ENCODE results near the gene SEZ6.
A peak's percentile ranks its signal among the peaks of the same experiment; 100 is the strongest.

SEZ6 gene

DNA sequence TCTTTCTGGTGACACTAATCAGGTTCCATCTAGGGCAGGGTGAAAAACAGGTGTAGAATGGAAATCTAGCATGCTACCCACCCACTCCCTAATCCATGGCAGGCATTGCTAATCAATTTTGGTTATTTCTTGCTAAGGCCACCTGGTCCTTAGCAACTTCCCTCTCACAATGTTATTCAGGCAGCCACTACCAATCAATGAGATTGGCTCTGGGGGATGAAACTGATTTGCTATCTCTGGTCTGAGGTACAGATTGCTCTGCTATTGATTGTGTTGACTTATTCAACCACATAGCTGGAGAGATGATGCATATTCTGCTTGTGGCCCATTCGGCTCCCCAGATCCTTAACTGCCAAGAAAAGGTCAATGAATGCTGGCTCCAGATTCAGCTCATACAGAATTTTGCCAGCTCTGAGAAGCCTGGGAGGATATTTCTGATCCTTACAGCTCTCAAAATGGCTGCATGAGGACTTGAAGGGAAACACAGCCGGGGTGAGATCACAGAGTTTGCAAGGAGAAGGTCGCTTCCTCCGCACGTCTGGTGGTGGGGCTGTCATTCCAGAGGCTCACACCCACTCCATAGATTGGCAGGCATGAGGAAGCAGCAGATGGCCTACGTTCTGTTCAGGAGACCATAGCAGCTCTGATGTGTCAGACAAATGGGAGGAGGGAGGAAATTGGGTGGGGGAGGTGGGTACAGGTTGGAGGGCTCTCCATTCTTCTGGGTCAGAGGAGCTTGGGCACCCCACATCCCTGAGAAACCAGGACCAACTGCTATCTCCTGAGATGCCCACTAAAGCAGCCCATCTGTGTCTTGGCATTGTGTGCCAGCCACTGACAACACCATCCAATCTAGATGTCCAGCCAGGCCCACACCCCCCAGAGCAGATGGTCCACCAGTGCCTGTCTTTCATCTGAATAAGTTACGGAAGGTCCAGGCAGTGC is 22.3 kb downstream of the SEZ6 start:
- Histone ChIP-seq H4K20me1 (no peaks in the 10 kb centered on the region), H3K9me3 (no peaks in the 10 kb centered on the region), H3K27ac (peak overlapping the region; percentile 84), H3K4me1 (peaks cover 89% of the 10 kb centered on the region), H3K27me3 (no peaks in the 10 kb centered on the region), H3K4me2 (peak overlapping the region; percentile 94), H3K9ac (peak overlapping the region; percentile 64; the same call in 1 of the 2 replicates), H3K4me3 (no peak overlapping the region), H3K36me3 (no peaks in the 10 kb centered on the region)
- TF ChIP-seq Cebpa-rat (IDR thresholded peaks at IDR 0.05), result no peak

DNA sequence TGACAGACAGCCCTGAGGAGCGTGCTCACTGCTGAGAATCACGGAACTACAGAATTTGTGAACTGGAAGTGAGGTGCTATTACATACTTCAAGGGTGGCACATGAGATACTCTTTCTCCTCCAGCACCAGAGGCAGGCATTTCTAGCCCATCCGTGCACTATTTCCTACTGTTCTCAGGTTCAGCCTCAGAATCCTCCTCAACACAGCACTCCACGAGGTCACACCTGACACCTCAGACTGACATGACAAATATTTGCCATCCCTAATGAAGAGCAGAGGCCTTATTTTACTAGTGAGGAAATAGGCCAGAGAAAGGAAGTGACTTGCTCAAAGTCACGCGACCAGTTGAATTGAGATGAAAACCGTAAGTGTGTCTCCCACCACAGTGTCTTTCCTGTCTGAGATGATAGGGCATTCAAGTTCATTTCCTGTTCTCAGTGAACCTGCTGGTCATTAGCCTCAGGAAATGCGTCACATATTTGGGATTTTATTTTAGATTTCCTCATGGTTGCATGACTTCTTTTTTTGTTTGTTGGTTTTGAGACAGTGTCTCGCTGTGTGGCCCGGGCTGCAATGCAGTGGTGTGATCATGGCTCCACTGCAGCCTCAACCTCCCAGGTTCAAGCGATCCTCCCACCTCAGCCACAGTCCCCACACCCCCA is 23.6 kb downstream of the SEZ6 start:
- TF ChIP-seq Cebpa-rat (IDR thresholded peaks at IDR 0.05), result no peak
- H3K27me3 ChIP-seq, result no peaks in the 10 kb centered on the region
- H3K4me2 ChIP-seq, result peak overlapping the region; percentile 94
- 0 out of 2 replicates have a peak overlapping the region, but pooled peaks have one; percentile 5 for H3K4me3 ChIP-seq
- H3K9me3 ChIP-seq, result no peaks in the 10 kb centered on the region
- peaks cover 95% of the 10 kb centered on the region for H3K4me1 ChIP-seq
- peak overlapping the region; percentile 64; the same call in 1 of the 2 replicates for H3K9ac ChIP-seq
- H4K20me1 ChIP-seq, result no peaks in the 10 kb centered on the region
- no peaks in the 10 kb centered on the region for H3K36me3 ChIP-seq
- H3K27ac ChIP-seq, result peak overlapping the region; percentile 84

DNA sequence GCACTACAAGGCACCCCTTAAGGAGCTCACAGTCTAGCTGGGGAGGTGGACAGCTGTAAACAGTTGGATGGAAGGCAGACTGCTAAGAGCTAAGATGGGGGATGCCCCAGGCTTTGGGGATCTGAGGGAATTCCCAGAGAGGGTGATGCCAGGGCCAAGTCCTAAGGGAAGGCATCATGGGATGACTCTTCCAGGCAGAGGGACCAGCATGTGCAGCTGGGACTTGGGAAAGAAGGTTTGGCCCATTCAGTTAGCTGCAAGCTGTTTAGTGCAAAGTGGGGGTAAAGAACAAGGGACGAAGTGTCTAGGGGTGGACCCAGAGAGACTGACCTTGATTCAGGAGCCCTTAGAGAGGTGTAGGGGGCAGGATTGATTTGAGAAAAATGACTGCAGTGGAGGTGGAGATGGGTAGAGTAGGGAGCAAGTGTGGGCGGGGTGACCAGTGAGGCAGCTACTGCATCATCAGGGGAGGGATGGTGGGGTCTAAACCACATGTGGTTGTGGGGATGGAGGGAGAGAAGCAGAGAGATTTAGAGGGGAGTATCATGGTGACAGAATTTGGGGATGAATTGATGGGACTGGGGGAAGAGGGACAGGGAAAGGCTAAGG is 27.4 kb downstream of the SEZ6 start:
- H4K20me1 ChIP-seq, result no peaks in the 10 kb centered on the region
- no peaks in the 10 kb centered on the region for H3K36me3 ChIP-seq
- peak overlapping the region; percentile 74 for H3K27ac ChIP-seq
- no peak for TF ChIP-seq Cebpa-rat (IDR thresholded peaks at IDR 0.05)
- H3K9me3 ChIP-seq, result no peaks in the 10 kb centered on the region
- H3K9ac ChIP-seq, result no peak overlapping the region
- peaks cover 84% of the 10 kb centered on the region for H3K4me1 ChIP-seq
- H3K27me3 ChIP-seq, result no peaks in the 10 kb centered on the region
- H3K4me3 ChIP-seq, result no peak overlapping the region
- H3K4me2 ChIP-seq, result peak overlapping the region; percentile 83

DNA sequence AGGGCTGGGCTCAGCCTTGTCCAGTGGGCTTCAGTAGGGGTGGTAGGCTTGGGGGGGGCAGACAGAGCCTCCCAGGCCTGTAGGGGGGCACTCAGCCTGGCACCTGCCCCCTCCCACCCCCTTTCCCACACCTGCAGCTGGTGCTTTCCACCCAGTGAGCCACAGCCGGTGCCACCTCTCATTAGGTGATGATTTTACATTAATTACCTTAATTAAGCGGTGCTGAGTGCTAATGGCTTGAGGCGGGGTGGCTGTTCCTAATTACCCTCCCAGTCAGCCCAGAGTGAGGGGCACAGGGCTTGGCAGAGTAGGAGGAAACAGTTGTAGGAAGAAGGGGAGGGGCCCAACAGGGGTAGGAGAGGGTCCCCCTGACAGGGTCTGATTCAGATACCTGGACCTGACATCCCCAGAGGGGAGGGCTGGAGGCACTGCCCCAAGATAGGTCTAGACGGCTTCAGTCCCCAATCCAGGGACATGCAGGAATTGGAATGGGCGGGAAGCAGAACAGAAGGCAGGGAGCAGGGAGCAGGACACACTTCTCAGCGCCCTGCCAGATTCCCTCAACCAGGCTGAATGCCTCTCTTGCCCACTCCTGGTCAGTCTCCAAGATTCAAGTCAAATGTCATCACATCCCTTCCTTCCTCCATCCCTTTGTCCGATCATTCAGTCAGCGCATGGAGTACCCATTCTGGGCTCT is 28.0 kb downstream of the SEZ6 start:
- peak overlapping the region; percentile 48; the same call in 1 of the 2 replicates for H3K9ac ChIP-seq
- no peak overlapping the region for H3K4me3 ChIP-seq
- TF ChIP-seq Cebpa-rat (IDR thresholded peaks at IDR 0.05), result no peak
- no peaks in the 10 kb centered on the region for H3K27me3 ChIP-seq
- peaks cover 82% of the 10 kb centered on the region for H3K4me1 ChIP-seq
- H4K20me1 ChIP-seq, result no peaks in the 10 kb centered on the region
- no peaks in the 10 kb centered on the region for H3K9me3 ChIP-seq
- H3K4me2 ChIP-seq, result peak overlapping the region; percentile 83
- no peaks in the 10 kb centered on the region for H3K36me3 ChIP-seq
- H3K27ac ChIP-seq, result peak overlapping the region; percentile 74

DNA sequence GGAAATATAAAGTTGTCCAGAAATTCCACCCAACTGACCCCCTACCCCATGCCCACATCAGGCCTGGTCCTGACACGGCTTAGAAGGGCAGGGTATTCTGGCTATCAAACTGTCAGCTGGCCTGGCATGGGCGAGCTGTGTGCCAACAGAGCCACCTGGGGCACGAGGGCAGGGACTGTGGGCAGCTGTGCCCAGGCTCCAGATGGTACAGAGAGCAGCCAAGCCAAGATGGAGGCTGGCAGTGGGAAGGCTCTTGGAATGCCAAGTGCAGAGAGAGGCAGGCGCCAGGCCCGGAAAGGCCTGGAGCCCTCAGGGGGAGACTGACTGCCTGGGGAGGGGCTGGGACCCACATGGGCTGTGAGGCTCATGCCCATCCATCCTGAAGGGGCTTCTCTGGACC is 30.2 kb downstream of the SEZ6 start:
- Histone ChIP-seq H3K9me3 (no peaks in the 10 kb centered on the region), H4K20me1 (no peaks in the 10 kb centered on the region), H3K36me3 (no peaks in the 10 kb centered on the region), H3K4me3 (no peak overlapping the region), H3K4me1 (peaks cover 67% of the 10 kb centered on the region), H3K27ac (peak overlapping the region; percentile 50; the same call in 1 of the 2 replicates), H3K9ac (no peak overlapping the region), H3K4me2 (no peak overlapping the region), H3K27me3 (no peaks in the 10 kb centered on the region)
- no peak for TF ChIP-seq Cebpa-rat (IDR thresholded peaks at IDR 0.05)

DNA sequence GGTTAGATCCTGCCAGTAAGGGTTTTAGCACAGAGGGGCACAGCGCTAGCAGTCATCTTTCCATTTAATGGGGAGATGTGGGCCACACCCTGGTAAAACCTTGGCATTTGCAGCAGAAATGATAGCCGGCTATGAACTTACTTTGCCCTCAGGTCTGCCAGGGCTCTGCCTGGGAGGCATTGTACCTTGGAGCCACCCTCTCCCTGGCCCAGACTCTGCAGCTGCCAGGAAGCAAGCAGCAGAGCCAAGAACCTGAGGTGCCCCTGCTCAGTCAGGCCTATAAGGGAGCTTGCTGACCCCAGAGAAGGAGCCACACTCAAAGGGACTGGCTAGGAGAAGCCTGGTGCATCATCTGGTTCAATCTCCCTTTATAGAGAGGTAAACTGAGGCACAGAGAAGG is 30.8 kb downstream of the SEZ6 start:
- Histone ChIP-seq H3K27me3 (no peaks in the 10 kb centered on the region), H3K4me3 (no peak overlapping the region), H3K27ac (no peak overlapping the region), H3K9ac (no peak overlapping the region), H3K9me3 (no peaks in the 10 kb centered on the region), H3K4me2 (peak overlapping the region; percentile 15; the same call in 1 of the 2 replicates), H3K4me1 (peaks cover 68% of the 10 kb centered on the region), H3K36me3 (no peaks in the 10 kb centered on the region), H4K20me1 (no peaks in the 10 kb centered on the region)
- no peak for TF ChIP-seq Cebpa-rat (IDR thresholded peaks at IDR 0.05)

DNA sequence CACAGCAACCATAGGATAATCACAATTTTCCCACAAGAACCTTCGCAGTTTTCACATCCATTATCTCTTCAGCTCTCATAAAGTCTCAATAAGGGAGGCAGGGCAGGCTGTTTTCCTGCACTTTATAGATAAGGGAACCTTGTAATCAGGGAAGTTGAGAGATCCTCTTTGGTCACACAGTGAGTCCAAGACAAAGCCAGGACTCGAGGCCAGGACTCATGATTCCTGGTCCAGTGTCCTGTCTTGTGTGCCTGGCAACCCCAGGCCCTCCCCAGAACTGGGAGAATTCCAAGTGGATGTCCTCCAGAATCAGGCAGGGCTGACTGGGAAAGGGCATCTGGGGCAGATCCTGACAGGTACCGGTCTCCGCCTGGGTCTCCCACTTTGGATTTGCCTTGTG is 31.4 kb downstream of the SEZ6 start:
- no peaks in the 10 kb centered on the region for H3K9me3 ChIP-seq
- H3K36me3 ChIP-seq, result no peaks in the 10 kb centered on the region
- H3K9ac ChIP-seq, result 0 out of 2 replicates have a peak overlapping the region, but pooled peaks have one; percentile 7
- no peak for TF ChIP-seq Cebpa-rat (IDR thresholded peaks at IDR 0.05)
- H3K27me3 ChIP-seq, result no peaks in the 10 kb centered on the region
- no peak overlapping the region for H3K4me2 ChIP-seq
- no peaks in the 10 kb centered on the region for H4K20me1 ChIP-seq
- no peak overlapping the region for H3K27ac ChIP-seq
- no peak overlapping the region for H3K4me3 ChIP-seq
- H3K4me1 ChIP-seq, result peaks cover 72% of the 10 kb centered on the region

DNA sequence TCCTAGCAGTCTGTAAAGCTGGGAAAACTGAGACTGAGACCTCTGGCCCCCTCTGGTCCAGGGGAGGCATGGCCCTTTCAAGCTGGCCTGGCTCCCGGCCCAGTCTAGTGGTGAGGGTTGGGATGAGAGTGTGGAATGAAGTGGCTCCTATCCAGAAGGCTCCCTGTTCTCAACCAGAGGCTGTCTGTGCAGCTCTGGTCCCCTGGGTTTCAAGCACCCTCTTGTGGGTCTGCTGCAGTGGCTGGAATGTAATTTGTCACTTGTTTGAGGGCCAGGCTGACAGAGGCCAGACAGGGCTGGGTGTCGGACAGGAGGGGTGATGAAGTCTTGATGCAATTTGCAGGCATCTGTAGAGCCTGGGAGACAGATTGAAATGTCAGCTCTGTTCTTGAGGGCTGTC is 32.4 kb downstream of the SEZ6 start:
- H3K4me3 ChIP-seq, result no peak overlapping the region
- no peaks in the 10 kb centered on the region for H3K36me3 ChIP-seq
- peak overlapping the region; percentile 25; the same call in 1 of the 2 replicates for H3K27ac ChIP-seq
- H3K4me2 ChIP-seq, result no peak overlapping the region
- H4K20me1 ChIP-seq, result no peaks in the 10 kb centered on the region
- peaks cover 65% of the 10 kb centered on the region for H3K4me1 ChIP-seq
- H3K9me3 ChIP-seq, result no peaks in the 10 kb centered on the region
- H3K27me3 ChIP-seq, result no peaks in the 10 kb centered on the region
- no peak overlapping the region for H3K9ac ChIP-seq
- TF ChIP-seq Cebpa-rat (IDR thresholded peaks at IDR 0.05), result no peak

DNA sequence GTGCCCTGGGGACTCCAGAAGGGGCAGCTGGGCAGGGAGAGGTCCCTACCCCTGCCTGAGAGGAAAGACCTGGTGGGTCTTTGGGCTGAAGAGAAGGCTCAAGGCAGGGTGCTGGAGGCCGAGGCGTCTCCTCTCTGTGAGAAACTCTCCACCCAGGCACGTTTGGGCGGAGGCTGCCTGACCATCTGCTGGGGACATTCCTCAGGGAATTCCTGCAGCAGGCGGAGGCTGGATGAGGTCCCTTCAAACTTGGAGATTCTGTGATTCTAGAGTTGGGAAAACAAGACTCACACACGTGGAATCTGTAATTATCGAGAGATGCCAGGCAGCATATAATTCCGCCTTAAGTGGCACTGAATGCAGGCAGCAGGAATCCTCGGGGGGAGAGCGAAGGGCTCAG is 33.4 kb downstream of the SEZ6 start:
- H3K36me3 ChIP-seq, result no peaks in the 10 kb centered on the region
- no peak overlapping the region for H3K4me2 ChIP-seq
- peaks cover 65% of the 10 kb centered on the region for H3K4me1 ChIP-seq
- no peaks in the 10 kb centered on the region for H4K20me1 ChIP-seq
- H3K27ac ChIP-seq, result no peak overlapping the region
- H3K4me3 ChIP-seq, result no peak overlapping the region
- no peak for TF ChIP-seq Cebpa-rat (IDR thresholded peaks at IDR 0.05)
- H3K9me3 ChIP-seq, result no peaks in the 10 kb centered on the region
- H3K9ac ChIP-seq, result no peak overlapping the region
- no peaks in the 10 kb centered on the region for H3K27me3 ChIP-seq

All from BLaER1 (cell line).